8988T (cell line): ENCODE data around the gene EIF4G3.

Experiments used
- DNase-seq: peaks from one replicate; pipeline ENCODE4 v3.0.0; 2011

EIF4G3 gene

GRCh38 chr1:21022279-21023040, 154.2 kb downstream of the EIF4G3 start:
- DNase-seq: peak; percentile 28

GRCh38 chr1:21021311-21021710, 155.4 kb downstream of the EIF4G3 start:
- DNase-seq: no peak

- DNase-seq: no peak
Observed at GRCh38 chr1:21020151-21020550, 156.5 kb downstream of the EIF4G3 start.

- DNase-seq: no peak
Observed at GRCh38 chr1:21018673-21019072, 158.0 kb downstream of the EIF4G3 start.

- no peak for DNase-seq
Observed at GRCh38 chr1:21013510-21013909, 163.2 kb downstream of the EIF4G3 start.

GRCh38 chr1:21012937-21013336, 163.8 kb downstream of the EIF4G3 start:
- DNase-seq: no peak

GRCh38 chr1:21007876-21008275, 168.8 kb downstream of the EIF4G3 start:
- no peak for DNase-seq

GRCh38 chr1:21005466-21006239, 171.0 kb downstream of the EIF4G3 start:
- no peak for DNase-seq

GRCh38 chr1:21003281-21004045, 173.2 kb downstream of the EIF4G3 start:
- no peak for DNase-seq

GRCh38 chr1:21001042-21001441, 175.7 kb downstream of the EIF4G3 start:
- DNase-seq: no peak

- DNase-seq: no peak
Observed at GRCh38 chr1:21000245-21000594, 176.5 kb downstream of the EIF4G3 start.

- no peak for DNase-seq
Observed at GRCh38 chr1:20999525-21000244, 177.0 kb downstream of the EIF4G3 start.

GRCh38 chr1:20998826-20999225, 177.9 kb downstream of the EIF4G3 start:
- DNase-seq: no peak

GRCh38 chr1:20997602-20998224, 179.0 kb downstream of the EIF4G3 start:
- no peak for DNase-seq

- DNase-seq: no peak
Observed at GRCh38 chr1:20996554-20996953, 180.1 kb downstream of the EIF4G3 start.

- DNase-seq: no peak
Observed at GRCh38 chr1:20993716-20994575, 182.8 kb downstream of the EIF4G3 start.

- no peak for DNase-seq
Observed at GRCh38 chr1:20992322-20993056, 184.2 kb downstream of the EIF4G3 start.

GRCh38 chr1:20988943-20989342, 187.8 kb downstream of the EIF4G3 start:
- DNase-seq: no peak

- DNase-seq: no peak
Observed at GRCh38 chr1:20987831-20988825, 188.6 kb downstream of the EIF4G3 start.
